DLD1 (cell line): ENCODE measurements around the gene NRXN3.
"Not testable (repeated sequence)": the region's sequence is repeated elsewhere in the genome, so short reads cannot be mapped to it uniquely, and the experiment has no call there.

Experiments used
- in situ Hi-C: cut with HindIII; loops from 2 replicates; pipeline ENCODE4 v1.10.0; 2017; ENCODE audit warnings: low sequenced_read_pairs

NRXN3 gene

DNA sequence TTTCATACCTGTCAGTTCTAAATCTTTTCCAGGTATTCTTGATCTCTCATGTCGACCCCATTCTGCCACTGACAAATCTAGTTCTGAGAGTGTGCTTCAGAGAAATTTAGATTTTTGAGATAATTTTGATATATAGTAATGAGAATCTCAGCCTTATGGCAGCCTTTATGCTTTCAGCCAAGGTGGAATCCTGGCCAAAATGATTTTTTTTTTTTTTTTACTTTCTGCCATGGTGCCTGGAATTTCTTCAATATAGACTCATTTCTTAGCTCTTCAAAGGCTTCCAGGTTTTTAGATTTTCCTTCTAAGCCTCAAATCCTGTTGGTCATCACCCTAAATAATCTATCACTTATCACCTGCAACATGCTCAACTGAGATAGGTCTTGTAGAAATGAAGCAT lies 926.6 kb downstream of the NRXN3 start:
- in situ Hi-C loops = no loop called here

DNA sequence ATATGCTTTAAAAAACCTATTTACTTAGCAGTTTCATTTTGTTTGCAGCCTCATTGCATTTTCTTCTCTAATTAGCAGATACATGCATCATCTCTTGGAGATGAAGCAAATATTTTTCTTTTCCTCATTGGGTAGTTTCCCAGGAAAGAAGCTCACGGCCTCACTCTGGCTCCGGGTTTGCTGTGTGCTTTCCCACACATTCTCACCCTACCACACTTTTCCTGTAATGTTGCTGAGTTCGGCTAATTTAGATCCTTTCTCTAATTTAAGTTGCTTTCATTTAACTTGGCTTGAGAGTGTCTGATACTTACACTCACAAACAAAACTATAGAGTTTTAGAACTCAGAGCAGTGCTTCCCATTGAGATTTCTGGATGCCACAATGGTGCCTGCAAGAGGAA lies 928.2 kb downstream of the NRXN3 start:
- in situ Hi-C loops = no loop called here

DNA sequence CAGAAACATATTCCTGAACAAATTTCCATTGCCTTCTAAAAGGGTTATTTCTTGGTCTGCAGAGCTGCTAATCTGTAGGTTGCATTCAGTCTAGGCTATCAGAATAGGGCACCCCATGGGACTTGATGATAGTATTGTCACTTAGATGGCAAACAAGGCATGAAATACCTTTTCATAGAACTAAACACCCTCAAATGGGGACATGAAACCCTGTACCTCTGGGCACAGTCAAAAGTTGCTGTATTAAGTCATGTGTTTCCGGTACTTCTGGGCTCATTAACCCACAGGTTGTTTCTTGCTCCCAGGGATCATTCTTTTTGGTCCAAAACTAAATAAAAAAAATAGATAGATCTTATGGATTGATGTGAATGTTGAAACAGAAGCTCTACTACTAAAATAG lies 930.4 kb downstream of the NRXN3 start:
- in situ Hi-C loops = no loop called here

GRCh38 chr14:79101388-79101787 lies 931.2 kb downstream of the NRXN3 start:
- in situ Hi-C loops = no loop called here

DNA sequence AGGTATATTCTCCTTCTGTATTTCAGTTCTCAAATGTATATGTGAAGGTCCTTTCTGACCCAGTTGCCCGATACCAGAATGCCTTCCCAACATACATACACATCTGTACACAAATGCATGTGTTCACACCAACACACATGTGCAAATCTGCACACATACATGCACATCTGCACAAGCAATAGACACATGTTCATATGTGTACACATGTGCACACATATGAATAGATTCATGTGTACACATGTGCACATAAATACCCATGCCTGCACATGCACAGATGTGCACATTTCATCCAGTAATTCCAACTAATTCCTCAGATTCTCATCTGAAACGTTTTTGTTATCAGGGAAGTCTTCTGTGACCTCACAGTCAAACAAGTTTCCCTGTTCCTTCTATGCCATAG lies 933.6 kb downstream of the NRXN3 start:
- in situ Hi-C loops = no loop called here

- in situ Hi-C loops = not testable (repeated sequence)
Observed at GRCh38 chr14:79110564-79110963, 940.4 kb downstream of the NRXN3 start.

DNA sequence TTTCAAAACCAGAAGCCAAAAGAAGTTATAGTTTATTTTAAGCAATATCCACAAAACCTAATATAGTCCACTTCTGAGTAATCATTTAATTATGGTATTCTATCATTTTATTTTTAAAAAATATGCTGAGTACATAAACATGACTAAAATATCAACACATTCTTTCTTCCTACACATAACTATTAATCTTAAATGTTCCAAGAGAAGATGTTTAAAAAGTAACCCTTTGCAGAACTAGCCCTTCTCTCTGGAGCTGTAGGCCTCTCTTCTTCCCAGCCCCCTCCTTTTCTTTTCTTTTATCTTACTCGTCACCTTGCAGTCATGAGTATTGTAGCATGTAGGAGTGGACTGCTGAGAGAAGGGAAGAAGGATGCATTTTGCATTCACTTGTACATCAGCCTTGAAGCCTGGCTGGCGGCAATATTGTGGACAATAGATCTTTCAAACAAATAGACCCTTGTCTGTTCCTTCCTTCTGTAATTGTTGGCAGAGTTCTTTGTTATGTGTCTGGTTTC lies 941.9 kb downstream of the NRXN3 start:
- in situ Hi-C loops = no loop called here

- in situ Hi-C loops = no loop called here
Observed at GRCh38 chr14:79117561-79117960, 947.4 kb downstream of the NRXN3 start.

DNA sequence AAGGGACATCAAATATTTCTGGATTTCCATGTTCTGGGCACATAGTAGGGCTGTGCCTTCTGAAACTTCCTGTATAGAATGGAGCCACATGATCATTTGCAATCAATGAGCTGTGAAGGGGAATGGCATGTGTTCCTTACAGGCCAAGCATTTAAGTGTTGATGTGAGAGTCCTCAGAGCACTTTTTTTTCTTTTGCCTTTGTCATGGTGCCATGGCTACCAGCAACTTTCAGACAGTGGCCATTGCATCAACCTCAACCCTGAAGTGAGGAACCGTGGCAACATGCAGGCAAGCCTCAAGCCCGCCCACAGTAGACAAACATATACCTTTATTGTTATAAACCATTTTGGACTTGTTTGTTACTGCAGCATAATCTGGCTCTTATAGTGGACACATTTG lies 948.1 kb downstream of the NRXN3 start:
- in situ Hi-C loops = no loop called here

- in situ Hi-C loops = no loop called here
Observed at GRCh38 chr14:79134361-79134760, 964.2 kb downstream of the NRXN3 start.

GRCh38 chr14:79136071-79137044 lies 966.2 kb downstream of the NRXN3 start:
- in situ Hi-C loops = no loop called here

- in situ Hi-C loops = no loop called here
Observed at GRCh38 chr14:79137045-79137430, 966.9 kb downstream of the NRXN3 start.

DNA sequence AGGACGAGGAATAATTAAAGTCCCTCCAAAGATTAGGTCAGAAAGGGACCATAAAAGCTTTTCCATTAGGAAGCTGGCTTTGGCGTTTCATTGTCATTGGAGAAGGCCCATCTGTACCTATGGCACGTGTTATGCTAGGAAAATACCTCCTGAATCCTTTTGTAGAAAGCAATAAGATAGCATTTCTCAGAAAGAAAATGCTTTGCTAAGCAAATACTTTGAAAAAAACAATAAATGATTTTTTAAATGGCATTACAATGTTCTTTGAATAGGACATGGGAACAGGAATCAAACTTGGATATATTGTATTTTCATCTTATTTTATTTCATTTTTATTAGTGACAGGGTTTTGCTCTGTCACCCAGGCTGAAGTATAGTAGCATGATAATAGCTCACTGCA lies 967.7 kb downstream of the NRXN3 start:
- in situ Hi-C loops = no loop called here

- in situ Hi-C loops = no loop called here
Observed at GRCh38 chr14:79144896-79145295, 974.7 kb downstream of the NRXN3 start.

- in situ Hi-C loops = no loop called here
Observed at GRCh38 chr14:79150226-79150625, 980.1 kb downstream of the NRXN3 start.

DNA sequence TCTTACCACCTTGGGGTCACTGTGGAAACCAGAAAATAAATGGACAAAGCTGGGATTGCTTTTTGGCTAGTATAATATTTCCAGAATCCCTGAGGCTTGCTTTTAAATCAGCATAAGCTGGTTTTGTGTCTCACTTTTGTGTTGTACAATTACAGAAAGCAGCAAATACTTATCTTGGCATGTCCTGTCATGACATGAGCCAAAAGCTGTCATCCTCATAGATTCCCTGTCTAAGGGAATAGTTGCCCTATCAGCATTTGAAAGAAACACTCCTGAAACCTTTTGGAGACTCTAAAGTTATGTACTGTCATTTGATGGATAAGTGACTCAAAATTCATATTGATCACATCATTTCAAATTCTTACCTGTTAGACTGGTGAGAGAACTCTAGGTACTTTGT lies 987.2 kb downstream of the NRXN3 start:
- in situ Hi-C loops = no loop called here

- in situ Hi-C loops = no loop called here
Observed at GRCh38 chr14:79161571-79161970, 991.4 kb downstream of the NRXN3 start.

GRCh38 chr14:79162833-79163232 lies 992.7 kb downstream of the NRXN3 start:
- in situ Hi-C loops = no loop called here

GRCh38 chr14:79165471-79166090 lies 995.4 kb downstream of the NRXN3 start:
- in situ Hi-C loops = no loop called here

DNA sequence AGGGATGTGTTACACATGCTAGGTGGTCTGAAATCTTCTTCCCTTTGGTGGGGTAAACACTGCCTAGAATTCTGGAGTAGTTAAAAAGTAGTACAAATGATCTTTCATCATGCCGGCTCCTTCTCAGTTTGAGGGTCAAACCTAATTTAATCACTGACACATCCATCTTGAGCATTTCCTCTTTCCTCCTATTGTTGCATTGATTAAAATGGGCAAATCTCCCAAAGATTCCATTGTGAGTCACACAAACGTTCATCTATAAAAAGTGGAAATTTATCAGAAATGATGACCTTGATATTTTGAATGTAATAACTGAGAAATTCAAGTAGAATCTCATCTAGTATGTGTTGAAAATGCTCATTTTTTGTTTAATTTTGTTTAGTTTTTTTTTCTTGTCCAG lies 996.0 kb downstream of the NRXN3 start:
- in situ Hi-C loops = no loop called here

DNA sequence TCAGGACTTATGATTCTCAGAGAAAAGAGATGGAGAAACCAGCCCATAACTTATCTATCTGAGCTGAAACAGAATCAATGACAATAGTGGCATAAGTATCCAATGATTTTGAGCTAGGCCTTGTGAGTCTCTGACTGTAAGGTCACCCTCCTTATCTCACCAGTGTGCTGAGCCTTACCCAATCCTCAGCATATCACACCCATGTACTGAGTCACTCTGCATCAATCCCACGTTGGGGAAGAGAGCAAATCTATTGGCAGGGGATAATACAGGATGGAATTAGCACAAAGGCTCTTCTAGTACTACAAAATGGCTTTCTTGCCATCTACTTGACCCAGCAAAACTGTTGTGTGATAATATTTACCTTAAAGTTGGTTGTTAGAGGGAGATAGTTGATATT lies 997.8 kb downstream of the NRXN3 start:
- in situ Hi-C loops = no loop called here

DNA sequence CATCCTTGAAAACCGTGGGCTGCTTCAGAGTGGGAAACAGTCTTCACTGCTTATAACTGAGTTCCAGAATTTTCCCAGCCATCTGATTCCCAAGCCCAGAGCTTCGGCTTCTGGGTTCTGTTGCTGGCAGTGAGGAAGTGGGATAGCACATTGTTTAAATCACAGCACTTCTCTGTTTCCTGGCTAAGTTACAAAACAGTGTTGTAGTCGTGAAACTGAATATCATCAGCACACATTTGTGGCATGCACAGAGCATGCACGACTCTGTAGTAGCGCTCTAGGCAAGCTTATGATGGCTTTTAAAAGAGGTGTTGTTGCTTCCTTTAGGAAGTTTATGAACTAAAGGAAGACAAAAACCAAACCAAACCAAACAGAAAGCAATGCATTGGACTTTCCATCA lies 1005.5 kb downstream of the NRXN3 start:
- in situ Hi-C loops = no loop called here
